CD4-positive, alpha-beta memory T cell (primary cell): Measurements from ENCODE around the gene C20orf204. TPM values are rescaled to one million over a fixed set of nuclear protein-coding genes. Genes with fewer than 3 reads are reported as not detected.

Source experiments
- CTCF ChIA-PET: fragments of 350-600 bp; sonication (Branson Sonifier 250); formaldehyde crosslinking; loops from one replicate; lab custom pipeline; 2021; ENCODE audit warnings: inconsistent platforms; ENCODE audit not compliant: partially characterized antibody; lab: Charles Lee
- POLR2A ChIA-PET: fragments of 350-600 bp; sonication (Branson Sonifier 250); formaldehyde crosslinking; loops from one replicate; lab custom pipeline; 2021; ENCODE audit not compliant: partially characterized antibody; lab: Charles Lee
- DNase-seq, 5 donors: peaks; one replicate each; pipeline versions ENCODE4 v3.0.0 to v3.0.0-alpha.2; 2020 to 2022; ENCODE audit warnings: mixed read lengths in 1 of 5
- H3K27ac ChIP-seq: one replicate; pipeline ENCODE4 v1.7.0; 2013; ENCODE audit warnings: low read depth, low read length
- H3K27me3 ChIP-seq: 2 replicates; pipeline ENCODE4 v1.7.0; 2013; ENCODE audit warnings: mild to moderate bottlenecking, low read length, moderate library complexity; ENCODE audit not compliant: insufficient read depth
- H3K36me3 ChIP-seq: 2 replicates; pipeline ENCODE4 v1.7.0; 2013; ENCODE audit warnings: mild to moderate bottlenecking, low read length, moderate library complexity; ENCODE audit not compliant: insufficient read depth
- H3K4me1 ChIP-seq: 2 replicates; pipeline ENCODE4 v1.7.0; 2013; ENCODE audit warnings: mild to moderate bottlenecking, low read length, moderate library complexity; ENCODE audit not compliant: insufficient read depth
- H3K4me3 ChIP-seq, 2 donors: one replicate each; pipeline ENCODE4 v1.7.0; 2013; ENCODE audit warnings: low read length in 2 of 2, mild to moderate bottlenecking in 1 of 2
- H3K9me3 ChIP-seq, 2 donors: one replicate each; pipeline ENCODE4 v1.7.0; 2013; ENCODE audit warnings: low read length in 2 of 2, control low read depth in 1 of 2; ENCODE audit not compliant: control insufficient read depth in 1 of 2
- H3K27ac Mint-ChIP-seq, 7 donors: one replicate each; pipeline ENCODE4 v1.8.0; 2020 to 2021; ENCODE audit warnings: mixed read lengths in 7 of 7, mild to moderate bottlenecking in 6 of 7, inconsistent platforms in 3 of 7, moderate library complexity in 3 of 7
- H3K27me3 Mint-ChIP-seq, 2 donors: one replicate each; pipeline ENCODE4 v1.8.0; 2020 to 2021; ENCODE audit warnings: mixed read lengths in 2 of 2
- H3K36me3 Mint-ChIP-seq, 2 donors: one replicate each; pipeline ENCODE4 v1.8.0; 2020 to 2021; ENCODE audit warnings: mixed read lengths in 2 of 2, inconsistent platforms in 1 of 2, mild to moderate bottlenecking in 1 of 2
- H3K4me1 Mint-ChIP-seq, 4 donors: one replicate each; pipeline ENCODE4 v1.8.0; 2020 to 2021; ENCODE audit warnings: mixed read lengths in 4 of 4, mild to moderate bottlenecking in 1 of 4
- H3K4me3 Mint-ChIP-seq, 8 donors: one replicate each; pipeline ENCODE4 v1.8.0; 2020 to 2021; ENCODE audit warnings: mixed read lengths in 8 of 8, mild to moderate bottlenecking in 7 of 8, moderate library complexity in 6 of 8, inconsistent platforms in 3 of 8
- H3K9me3 Mint-ChIP-seq, 8 donors: one replicate each; pipeline ENCODE4 v1.8.0; 2020 to 2021; ENCODE audit warnings: mixed read lengths in 8 of 8, mild to moderate bottlenecking in 5 of 8, inconsistent platforms in 3 of 8, moderate library complexity in 1 of 8
- intact Hi-C: fragments of 100-400 bp; cut with micrococcal nuclease; formaldehyde crosslinking; loops from one replicate; pipeline ENCODE4 v1.15.1; 2023
- polyA plus RNA-seq, 2 donors: library from polyadenylated mRNA; unstranded; fragments of 300-500 nt; fragmentation: Illumina TruSeq; gene quantifications; one replicate each; pipeline ENCODE4 v1.2.3, GENCODE V29; 2021
- total RNA-seq, 2 experiments: library from RNA; stranded (reverse); gene quantifications; one replicate each; pipeline ENCODE4 v1.2.3, GENCODE V29; 2021

Gene C20orf204
- total and polyA plus RNA-seq, 4 experiments from 2014 or later, result 0.22 to 4.1 (median 3.7) TPM; not detected in 1

DNA sequence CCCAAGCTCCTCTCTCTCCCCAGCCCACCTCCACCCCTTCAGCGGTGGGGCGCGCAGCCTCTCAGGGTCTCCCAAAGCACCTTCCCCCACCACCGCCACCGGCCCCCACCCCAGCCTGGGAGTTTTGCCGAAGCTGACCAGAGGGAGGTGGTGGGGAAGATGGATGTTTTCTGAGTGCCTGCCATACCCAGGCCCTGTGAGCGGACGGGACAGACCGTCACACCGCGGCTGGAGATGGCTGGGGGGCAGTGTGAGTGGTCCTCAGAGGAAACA, 5.7 kb downstream of the C20orf204 start:
- Mint-ChIP-seq H3K4me1 (peaks cover 6 to 49% (median 26%) of the 10 kb centered on the region in 4 donors), H3K27me3 (peaks cover 5 to 10% of the 10 kb centered on the region in 2 donors), H3K36me3 (no peaks in the 10 kb centered on the region), H3K27ac (peak overlapping the region in 3 of 7 donors; percentile 53 to 85 (median 78)), H3K4me3 (peak overlapping the region; percentile 31 to 87 (median 81)), H3K9me3 (no peaks in the 10 kb centered on the region)
- Histone ChIP-seq H3K4me3 (peak overlapping the region; percentile 57 to 62), H3K9me3 (no peaks in the 10 kb centered on the region), H3K36me3 (no peaks in the 10 kb centered on the region), H3K27me3 (no peaks in the 10 kb centered on the region), H3K27ac (peak overlapping the region; percentile 61), H3K4me1 (peaks cover 44% of the 10 kb centered on the region)
- no peak for DNase-seq
- ChIA-PET POLR2A (interaction anchor here (0.8 to 1.9 kb wide), 7 partner anchors 9 to 146 kb away, joined by 4 to 6 read pairs (median 5); partner anchors contain the start of genes PRPF6 and TCEA2), CTCF (interaction anchor here (0.8 to 11.7 kb wide), 4 partner anchors 16 to 79 kb away, joined by 3 to 133 read pairs (median 62); partner anchors contain the start of genes LKAAEAR1, PRPF6, SAMD10 and TCEA2)
- intact Hi-C loops, result no loop called here

DNA sequence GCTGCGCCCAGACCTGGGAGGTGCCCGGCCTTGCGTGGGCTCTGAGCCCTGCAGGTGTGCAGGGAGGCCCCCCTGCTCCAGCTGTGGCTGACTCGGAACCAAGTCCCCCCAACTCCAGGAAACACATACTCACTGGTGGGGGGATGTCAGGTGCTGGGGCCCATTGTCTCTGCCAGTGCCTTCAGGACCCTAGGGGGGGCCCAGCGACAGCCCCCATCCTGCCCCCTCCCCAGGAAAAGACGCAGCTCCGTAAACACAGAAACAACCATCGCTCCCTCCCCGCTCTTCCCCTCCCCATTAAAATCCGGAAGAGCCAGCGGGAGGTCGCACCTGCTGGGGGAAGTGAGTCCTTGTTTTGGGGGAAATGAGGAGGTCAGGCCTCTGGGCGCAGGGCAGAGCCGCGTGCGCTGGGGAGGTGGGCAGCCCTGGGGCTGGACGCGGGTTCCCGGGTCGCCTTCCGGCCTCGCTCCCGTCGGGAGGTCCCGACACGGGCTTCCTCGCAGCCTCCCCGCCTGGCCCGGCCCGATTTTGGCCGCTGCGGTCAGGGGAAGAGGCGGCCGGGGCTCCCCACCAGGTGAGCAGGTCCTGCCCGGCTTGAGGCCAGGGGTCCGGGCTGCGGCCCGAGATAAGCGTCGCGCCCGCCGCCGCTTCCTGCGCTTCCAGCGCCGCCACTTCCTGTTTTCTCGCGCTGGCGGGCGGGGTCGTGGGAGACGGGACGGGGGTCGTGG, 6.2 kb downstream of the C20orf204 start:
- Histone ChIP-seq H3K27ac (peak overlapping the region; percentile 61), H3K4me3 (peak overlapping the region; percentile 57 to 62), H3K36me3 (no peaks in the 10 kb centered on the region), H3K27me3 (no peaks in the 10 kb centered on the region), H3K9me3 (no peaks in the 10 kb centered on the region), H3K4me1 (peaks cover 39% of the 10 kb centered on the region)
- no peak for DNase-seq
- Mint-ChIP-seq H3K27ac (peak overlapping the region in 5 of 7 donors; percentile 22 to 91 (median 78)), H3K4me1 (peaks cover 6 to 48% (median 25%) of the 10 kb centered on the region in 4 donors), H3K36me3 (no peaks in the 10 kb centered on the region), H3K27me3 (peaks cover 7 to 13% of the 10 kb centered on the region in 2 donors), H3K9me3 (no peaks in the 10 kb centered on the region), H3K4me3 (peak overlapping the region; percentile 76 to 87 (median 81))
- CTCF ChIA-PET, result interaction anchor here (0.8 to 11.7 kb wide), 4 partner anchors 15 to 79 kb away, joined by 3 to 133 read pairs (median 62); partner anchors contain the start of genes LKAAEAR1, PRPF6, SAMD10 and TCEA2
- POLR2A ChIA-PET, result interaction anchor here (0.8 to 1.9 kb wide), 7 partner anchors 8 to 147 kb away, joined by 4 to 6 read pairs (median 5); partner anchors contain the start of genes PRPF6 and TCEA2
- intact Hi-C loops, result no loop called here

DNA sequence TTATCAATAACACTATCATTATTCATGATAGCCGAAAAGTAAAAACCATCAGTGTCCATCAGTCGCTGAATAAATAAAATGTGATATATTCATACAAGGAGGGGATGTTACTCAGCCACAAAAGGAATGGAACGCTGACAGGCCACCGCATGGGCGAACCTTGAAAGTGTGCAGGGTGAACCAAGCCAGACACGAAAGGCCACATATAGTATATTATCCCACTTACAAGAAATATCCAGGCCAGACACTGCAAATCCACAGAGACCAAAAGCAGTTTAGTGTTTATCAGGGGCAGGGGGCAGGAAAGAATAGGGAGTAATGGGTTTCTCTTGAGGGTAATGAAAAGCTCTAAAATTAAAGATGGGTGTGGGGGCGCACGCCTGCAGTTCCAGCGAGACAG, 7.8 kb downstream of the C20orf204 start:
- H3K27me3 ChIP-seq, result no peaks in the 10 kb centered on the region
- H3K36me3 Mint-ChIP-seq, result no peaks in the 10 kb centered on the region
- H3K4me1 ChIP-seq, result peaks cover 34% of the 10 kb centered on the region
- H3K36me3 ChIP-seq, result no peaks in the 10 kb centered on the region
- ChIA-PET POLR2A (interaction anchor here (1.1 to 1.4 kb wide), 4 partner anchors 8 to 309 kb away, joined by 3 read pairs; partner anchors contain the start of gene TCEA2), CTCF (interaction anchor here (1.8 to 11.7 kb wide), 2 partner anchors 14 to 77 kb away, joined by 5 to 133 read pairs; partner anchors contain the start of gene TCEA2)
- H3K9me3 ChIP-seq, result no peaks in the 10 kb centered on the region
- intact Hi-C loops, result no loop called here
- H3K4me3 Mint-ChIP-seq, result peak overlapping the region in 4 of 8 donors; percentile 26 to 80 (median 74)
- no peak for DNase-seq
- peak overlapping the region in 3 of 7 donors; percentile 2 to 64 (median 4) for H3K27ac Mint-ChIP-seq
- peaks cover 10 to 14% of the 10 kb centered on the region in 2 donors for H3K27me3 Mint-ChIP-seq
- H3K27ac ChIP-seq, result no peak overlapping the region
- H3K4me3 ChIP-seq, result no peak overlapping the region
- peaks cover 3 to 40% (median 20%) of the 10 kb centered on the region in 4 donors for H3K4me1 Mint-ChIP-seq
- no peaks in the 10 kb centered on the region for H3K9me3 Mint-ChIP-seq

GRCh38 chr20:64044484-64045247, 8.7 kb downstream of the C20orf204 start:
- intact Hi-C loops, result no loop called here
- H3K4me1 Mint-ChIP-seq, result peaks cover 2 to 36% (median 17%) of the 10 kb centered on the region in 4 donors

DNA sequence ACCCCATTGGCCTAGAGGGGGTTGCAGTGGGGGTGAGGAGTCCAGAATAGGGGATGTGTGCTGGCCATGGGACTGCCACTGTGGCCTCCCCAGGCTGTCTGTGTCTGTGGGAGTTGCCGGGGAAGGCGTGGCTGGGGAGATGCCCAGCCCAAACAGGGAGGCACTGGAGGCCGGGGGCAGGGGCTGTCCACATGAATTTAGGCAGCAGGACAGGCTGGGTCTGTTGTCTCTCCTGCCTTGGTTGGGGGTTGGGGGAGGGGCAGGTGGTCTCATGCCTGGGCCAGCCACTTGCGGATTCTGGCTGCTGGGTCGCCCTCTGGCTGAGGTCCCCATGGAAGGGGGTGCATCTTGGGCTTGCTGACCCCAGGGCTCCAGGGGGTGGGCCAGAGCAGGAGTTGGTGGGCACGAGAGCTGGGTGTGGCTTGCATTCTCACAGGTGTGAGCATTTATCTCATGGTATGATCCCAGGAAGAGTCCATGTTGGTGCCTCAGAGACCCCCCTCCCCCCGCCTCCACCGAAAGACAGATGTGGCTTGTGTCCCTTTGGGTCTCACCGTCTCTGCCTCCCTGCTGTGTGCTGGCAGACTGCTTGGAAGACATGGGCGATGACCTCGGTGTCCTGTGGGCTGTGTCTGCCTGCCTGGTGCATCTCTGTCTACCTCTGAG, 9.5 kb downstream of the C20orf204 start:
- no peaks in the 10 kb centered on the region for H3K36me3 Mint-ChIP-seq
- H3K27ac ChIP-seq, result no peak overlapping the region
- DNase-seq, result no peak
- H3K27me3 ChIP-seq, result peaks cover 7% of the 10 kb centered on the region
- H3K4me1 ChIP-seq, result peaks cover 29% of the 10 kb centered on the region
- H3K36me3 ChIP-seq, result no peaks in the 10 kb centered on the region
- intact Hi-C loops, result no loop called here
- peaks cover 2 to 29% (median 13%) of the 10 kb centered on the region in 4 donors for H3K4me1 Mint-ChIP-seq
- CTCF ChIA-PET, result interaction anchor here (1.6 to 11.7 kb wide), 3 partner anchors 12 to 75 kb away, joined by 5 to 133 read pairs (median 6); partner anchors contain the start of gene TCEA2
- H3K9me3 Mint-ChIP-seq, result no peaks in the 10 kb centered on the region
- H3K4me3 ChIP-seq, result no peak overlapping the region
- peaks cover 10 to 15% of the 10 kb centered on the region in 2 donors for H3K27me3 Mint-ChIP-seq
- POLR2A ChIA-PET, result no interaction called here
- H3K27ac Mint-ChIP-seq, result peak overlapping the region in 3 of 7 donors; percentile 42 to 62 (median 47)
- H3K9me3 ChIP-seq, result no peaks in the 10 kb centered on the region
- H3K4me3 Mint-ChIP-seq, result peak overlapping the region in 1 of 8 donors; percentile 39

More at GRCh38 chr20:64044484-64045247, 8.7 kb downstream of the C20orf204 start:
- ChIA-PET CTCF (interaction anchor here (1.8 to 11.7 kb wide), 2 partner anchors 13 to 76 kb away, joined by 5 to 133 read pairs; partner anchors contain the start of gene TCEA2), POLR2A (interaction anchor here (1.3 to 1.4 kb wide), 2 partner anchors 18 to 310 kb away, joined by 3 read pairs; partner anchors contain the start of gene TCEA2)
- Mint-ChIP-seq H3K9me3 (no peaks in the 10 kb centered on the region), H3K27ac (peak overlapping the region in 3 of 7 donors; percentile 26 to 66 (median 37)), H3K27me3 (peaks cover 10 to 15% of the 10 kb centered on the region in 2 donors), H3K4me3 (peak overlapping the region in 2 of 8 donors; percentile 30 to 44), H3K36me3 (no peaks in the 10 kb centered on the region)
- H3K9me3 ChIP-seq, result no peaks in the 10 kb centered on the region
- no peak for DNase-seq
- no peak overlapping the region for H3K4me3 ChIP-seq
- no peaks in the 10 kb centered on the region for H3K27me3 ChIP-seq
- no peak overlapping the region for H3K27ac ChIP-seq
- peaks cover 28% of the 10 kb centered on the region for H3K4me1 ChIP-seq
- H3K36me3 ChIP-seq, result no peaks in the 10 kb centered on the region

DNA sequence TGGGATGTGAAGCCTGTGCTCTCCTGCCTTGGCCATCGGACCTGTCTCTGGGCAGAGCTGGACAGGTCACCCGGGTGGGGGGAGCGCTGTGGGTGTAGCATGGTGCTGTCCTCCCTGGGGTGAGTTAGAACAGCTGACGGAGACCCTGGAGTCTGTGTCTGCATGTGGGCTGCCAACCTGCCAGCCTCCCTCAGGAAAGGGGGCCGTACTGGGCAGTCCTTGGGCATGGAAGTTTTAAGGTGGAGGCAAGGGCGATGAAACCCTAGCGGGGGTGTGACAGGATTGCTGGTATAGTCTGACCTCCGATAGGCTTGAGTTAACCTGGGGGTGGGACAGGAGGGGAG, 11.0 kb downstream of the C20orf204 start:
- Mint-ChIP-seq H3K27me3 (peaks cover 17 to 18% of the 10 kb centered on the region in 2 donors), H3K36me3 (no peaks in the 10 kb centered on the region), H3K9me3 (no peaks in the 10 kb centered on the region), H3K27ac (no peak overlapping the region), H3K4me3 (peak overlapping the region in 1 of 8 donors; percentile 52), H3K4me1 (peaks cover 2 to 23% (median 6%) of the 10 kb centered on the region in 4 donors)
- Histone ChIP-seq H3K27me3 (peaks cover 15% of the 10 kb centered on the region), H3K27ac (no peak overlapping the region), H3K4me3 (no peak overlapping the region), H3K36me3 (no peaks in the 10 kb centered on the region), H3K4me1 (peaks cover 14% of the 10 kb centered on the region), H3K9me3 (no peaks in the 10 kb centered on the region)
- intact Hi-C loops, result no loop called here
- DNase-seq, result no peak
- POLR2A ChIA-PET, result interaction anchor here (1.2 kb wide), 1 partner anchor 16 kb away, joined by 3 read pairs; the partner anchor contains the start of gene TCEA2
- CTCF ChIA-PET, result interaction anchor here (1.1 to 1.6 kb wide), 2 partner anchors 8 to 10 kb away, joined by 3 to 6 read pairs; no protein-coding TSS in a partner anchor
